Panc1 (cell line): ENCODE results near the gene EBLN2. TPM values are rescaled to one million over a fixed set of nuclear protein-coding genes. Genes with fewer than 3 reads are reported as not detected.

Experiments used
- ATAC-seq: fragments of 200-7000 bp; cut with Tn5 transposase; 2 replicates; pipeline ENCODE4 v1.9.1; 2020; ENCODE audit warnings: mild to moderate bottlenecking, moderate library complexity
- BruUV-seq: library from RNA; stranded (reverse); fragments of 400-500 nt; replicated peaks from 2 replicates; lab custom pipeline; 2021; lab: Mats Ljungman, UMichigan
- CTCF ChIA-PET: fragments of 300-600 bp; sonication (Branson Sonifier 250); formaldehyde crosslinking; loops from one replicate; lab custom pipeline; 2022; ENCODE audit warnings: antibody characterized with exemption; lab: Charles Lee
- POLR2A ChIA-PET: fragments of 300-600 bp; sonication (Branson Sonifier 250); formaldehyde crosslinking; loops from one replicate; lab custom pipeline; 2022; ENCODE audit warnings: antibody characterized with exemption; lab: Charles Lee
- DNase-seq: peaks from one replicate; pipeline ENCODE4 v3.0.0-alpha.2; 2010; ENCODE audit warnings: low read depth, low spot score
- H3K27ac ChIP-seq: 2 replicates; pipeline ENCODE4 v1.5.1; 2011; ENCODE audit warnings: mild to moderate bottlenecking, low read length, inconsistent platforms
- H3K27me3 ChIP-seq: fragments of 200-500 bp; sonication (Bioruptor generic); 2 replicates; pipeline ENCODE4 v1.6.0; 2014; ENCODE audit warnings: low read length, inconsistent platforms; ENCODE audit not compliant: control insufficient read depth, insufficient read depth
- H3K36me3 ChIP-seq: fragments of 200-500 bp; sonication (Bioruptor generic); 2 replicates; pipeline ENCODE4 v1.5.1; 2014; ENCODE audit warnings: inconsistent platforms, mild to moderate bottlenecking, low read length, moderate library complexity; ENCODE audit not compliant: control insufficient read depth, insufficient read depth
- H3K4me1 ChIP-seq: 2 replicates; pipeline ENCODE4 v1.5.1; 2011; ENCODE audit warnings: inconsistent platforms, mild to moderate bottlenecking, low read length, moderate library complexity; ENCODE audit not compliant: control insufficient read depth, insufficient read depth
- H3K4me3 ChIP-seq, 2 experiments: 2 replicates each; pipeline ENCODE4 v1.5.1; 2011 to 2012; ENCODE audit warnings: low read depth in 2 of 2, low read length in 2 of 2, mild to moderate bottlenecking in 2 of 2, inconsistent platforms in 1 of 2, moderate library complexity in 1 of 2
- H3K9me3 ChIP-seq: fragments of 200-500 bp; sonication (Bioruptor generic); 2 replicates; pipeline ENCODE4 v1.5.1; 2014; ENCODE audit warnings: low read depth, mild to moderate bottlenecking, inconsistent platforms, low read length, moderate library complexity; ENCODE audit not compliant: control insufficient read depth, insufficient read depth
- POLR2AphosphoS5 ChIP-seq: IDR thresholded peaks from 2 replicates; pipeline ENCODE4 v1.6.1; 2012; ENCODE audit warnings: mild to moderate bottlenecking, low read depth, low read length, moderate library complexity
- REST ChIP-seq, 2 experiments: IDR thresholded peaks; 2 replicates each; pipeline ENCODE4 v1.6.1; 2011 to 2012; ENCODE audit warnings: low read depth in 2 of 2, control low read depth in 1 of 2, low read length in 1 of 2, mild to moderate bottlenecking in 1 of 2, moderate library complexity in 1 of 2; ENCODE audit not compliant: insufficient read depth in 1 of 2
- SIN3A ChIP-seq: IDR thresholded peaks from 2 replicates; pipeline ENCODE4 v1.6.1; 2012; ENCODE audit warnings: low read depth, mild to moderate bottlenecking, low read length, moderate library complexity, borderline replicate concordance; ENCODE audit not compliant: insufficient read depth
- TCF7L2 ChIP-seq: IDR thresholded peaks from 2 replicates; pipeline ENCODE4 v1.6.1; 2011; ENCODE audit warnings: mild to moderate bottlenecking, low read depth, low read length, inconsistent platforms
- in situ Hi-C: cut with HindIII; loops from 2 replicates; pipeline ENCODE4 v1.10.0; 2016; ENCODE audit warnings: low sequenced_read_pairs, low pct_unique_long_range_greater_than_20kb
- intact Hi-C: fragments of 100-400 bp; cut with micrococcal nuclease; formaldehyde crosslinking; loops from one replicate; pipeline ENCODE4 v1.10.0; 2022; ENCODE audit not compliant: unreplicated experiment
- total RNA-seq: library from RNA; stranded (reverse); gene quantifications from one replicate; pipeline ENCODE4 v1.2.1, GENCODE V29; 2021; ENCODE audit not compliant: unreplicated experiment
- TF ChIP-seq, protein P1 (sequence below): fragments of 450-650 bp; IDR thresholded peaks from 2 replicates; pipeline ENCODE4 v1.5.1; 2017; ENCODE audit warnings: mild to moderate bottlenecking

EBLN2 gene
- total RNA-seq, 1 experiment from 2014 or later: 1.9 TPM

DNA sequence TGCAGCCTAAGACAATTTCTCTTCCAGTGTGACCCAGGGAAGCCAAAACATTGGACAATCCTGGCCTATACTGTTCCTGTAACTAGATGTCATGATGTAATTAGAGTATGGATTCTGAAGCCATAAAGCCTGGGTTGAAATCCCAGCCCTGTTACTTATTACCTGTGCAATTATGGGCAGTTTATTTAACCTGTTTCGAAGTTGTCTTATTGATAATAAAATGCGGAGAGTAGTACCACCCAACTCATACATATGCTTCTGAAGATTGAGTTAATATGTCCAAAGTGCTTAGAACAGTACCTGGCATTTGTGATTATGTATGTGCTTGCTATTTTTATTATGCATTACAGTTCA lies 34.7 kb upstream of the EBLN2 start:
- DNase-seq (no peak), ATAC-seq (no peak)
- Histone ChIP-seq H3K4me1 (no peaks in the 10 kb centered on the region; the same call in none of the 2 replicates), H3K27me3 (no peaks in the 10 kb centered on the region), H3K27ac (no peak overlapping the region), H3K9me3 (no peaks in the 10 kb centered on the region), H3K4me3 (no peak overlapping the region), H3K36me3 (no peaks in the 10 kb centered on the region)
- in situ Hi-C loops (no loop called here), intact Hi-C loops (no loop called here)
- POLR2A ChIA-PET: no interaction called here
- TF ChIP-seq, protein P1, sequence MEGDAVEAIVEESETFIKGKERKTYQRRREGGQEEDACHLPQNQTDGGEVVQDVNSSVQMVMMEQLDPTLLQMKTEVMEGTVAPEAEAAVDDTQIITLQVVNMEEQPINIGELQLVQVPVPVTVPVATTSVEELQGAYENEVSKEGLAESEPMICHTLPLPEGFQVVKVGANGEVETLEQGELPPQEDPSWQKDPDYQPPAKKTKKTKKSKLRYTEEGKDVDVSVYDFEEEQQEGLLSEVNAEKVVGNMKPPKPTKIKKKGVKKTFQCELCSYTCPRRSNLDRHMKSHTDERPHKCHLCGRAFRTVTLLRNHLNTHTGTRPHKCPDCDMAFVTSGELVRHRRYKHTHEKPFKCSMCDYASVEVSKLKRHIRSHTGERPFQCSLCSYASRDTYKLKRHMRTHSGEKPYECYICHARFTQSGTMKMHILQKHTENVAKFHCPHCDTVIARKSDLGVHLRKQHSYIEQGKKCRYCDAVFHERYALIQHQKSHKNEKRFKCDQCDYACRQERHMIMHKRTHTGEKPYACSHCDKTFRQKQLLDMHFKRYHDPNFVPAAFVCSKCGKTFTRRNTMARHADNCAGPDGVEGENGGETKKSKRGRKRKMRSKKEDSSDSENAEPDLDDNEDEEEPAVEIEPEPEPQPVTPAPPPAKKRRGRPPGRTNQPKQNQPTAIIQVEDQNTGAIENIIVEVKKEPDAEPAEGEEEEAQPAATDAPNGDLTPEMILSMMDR: no peak
- no peak for TF ChIP-seq POLR2AphosphoS5
- no peak for TF ChIP-seq TCF7L2
- TF ChIP-seq SIN3A: no peak
- TF ChIP-seq REST (IDR thresholded peaks at IDR 0.05; ENCODE audit: insufficient read depth in 1 of 2, low read depth in 2 of 2, low read length in 1 of 2): no peak
- CTCF ChIA-PET: no interaction called here
- BruUV-seq: no TSS peak

GRCh38 chr3:73028803-73029202 lies 32.7 kb upstream of the EBLN2 start:
- no TSS peak for BruUV-seq
- POLR2A ChIA-PET: no interaction called here
- CTCF ChIA-PET: no interaction called here
- H3K9me3 ChIP-seq: no peaks in the 10 kb centered on the region
- no peaks in the 10 kb centered on the region for H3K27me3 ChIP-seq
- H3K4me3 ChIP-seq: no peak overlapping the region
- intact Hi-C loops: no loop called here
- no peak overlapping the region for H3K27ac ChIP-seq
- DNase-seq: no peak
- ATAC-seq: no peak
- in situ Hi-C loops: no loop called here
- no peaks in the 10 kb centered on the region for H3K36me3 ChIP-seq
- H3K4me1 ChIP-seq: no peaks in the 10 kb centered on the region; the same call in none of the 2 replicates
- TF ChIP-seq, protein P1: no peak
- no peak for TF ChIP-seq TCF7L2
- TF ChIP-seq SIN3A: no peak
- no peak for TF ChIP-seq POLR2AphosphoS5
- TF ChIP-seq REST (IDR thresholded peaks at IDR 0.05; ENCODE audit: insufficient read depth in 1 of 2, low read depth in 2 of 2, low read length in 1 of 2): no peak
